HL-60 (cell line): Measurements from ENCODE around the gene GOLGA8S.

Experiments used
- GABPA ChIP-seq: IDR thresholded peaks from 2 replicates; pipeline ENCODE4 v1.6.1; 2012; ENCODE audit warnings: low read depth
- POLR2AphosphoS5 ChIP-seq: IDR thresholded peaks from 2 replicates; pipeline ENCODE4 v1.6.1; 2012; ENCODE audit warnings: low read depth
- TF ChIP-seq, protein P1 (sequence below): IDR thresholded peaks from one replicate; pipeline ENCODE4 v1.5.1; 2011; ENCODE audit warnings: low read length, control low read depth, inconsistent platforms; ENCODE audit not compliant: insufficient read depth
- TF ChIP-seq, protein P2 (sequence below): IDR thresholded peaks from 2 replicates; pipeline ENCODE4 v1.6.1; 2012; ENCODE audit warnings: low read depth; ENCODE audit not compliant: insufficient replicate concordance

DNA sequence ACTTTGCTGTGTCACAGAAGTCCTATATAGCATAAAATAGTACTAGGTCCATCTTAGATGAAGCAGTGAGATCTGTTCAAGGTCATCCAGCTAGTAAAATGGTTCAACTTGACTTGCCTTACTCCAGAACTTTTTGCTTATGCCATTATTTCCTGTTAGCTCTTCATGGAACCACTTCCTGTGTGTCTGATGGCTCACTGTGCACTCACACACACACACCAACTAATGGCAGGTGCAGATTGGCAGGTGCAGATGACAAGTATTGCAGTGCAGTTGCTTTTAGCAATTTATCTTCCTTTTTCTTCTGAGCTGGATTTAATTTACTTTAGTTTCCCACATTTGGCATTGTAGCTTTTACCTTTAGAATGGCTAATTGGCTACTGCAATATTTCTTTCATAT lies 29.8 kb downstream of the GOLGA8S start:
- TF ChIP-seq, protein P1, sequence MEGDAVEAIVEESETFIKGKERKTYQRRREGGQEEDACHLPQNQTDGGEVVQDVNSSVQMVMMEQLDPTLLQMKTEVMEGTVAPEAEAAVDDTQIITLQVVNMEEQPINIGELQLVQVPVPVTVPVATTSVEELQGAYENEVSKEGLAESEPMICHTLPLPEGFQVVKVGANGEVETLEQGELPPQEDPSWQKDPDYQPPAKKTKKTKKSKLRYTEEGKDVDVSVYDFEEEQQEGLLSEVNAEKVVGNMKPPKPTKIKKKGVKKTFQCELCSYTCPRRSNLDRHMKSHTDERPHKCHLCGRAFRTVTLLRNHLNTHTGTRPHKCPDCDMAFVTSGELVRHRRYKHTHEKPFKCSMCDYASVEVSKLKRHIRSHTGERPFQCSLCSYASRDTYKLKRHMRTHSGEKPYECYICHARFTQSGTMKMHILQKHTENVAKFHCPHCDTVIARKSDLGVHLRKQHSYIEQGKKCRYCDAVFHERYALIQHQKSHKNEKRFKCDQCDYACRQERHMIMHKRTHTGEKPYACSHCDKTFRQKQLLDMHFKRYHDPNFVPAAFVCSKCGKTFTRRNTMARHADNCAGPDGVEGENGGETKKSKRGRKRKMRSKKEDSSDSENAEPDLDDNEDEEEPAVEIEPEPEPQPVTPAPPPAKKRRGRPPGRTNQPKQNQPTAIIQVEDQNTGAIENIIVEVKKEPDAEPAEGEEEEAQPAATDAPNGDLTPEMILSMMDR, result no peak
- TF ChIP-seq POLR2AphosphoS5, result no peak
- TF ChIP-seq, protein P2, sequence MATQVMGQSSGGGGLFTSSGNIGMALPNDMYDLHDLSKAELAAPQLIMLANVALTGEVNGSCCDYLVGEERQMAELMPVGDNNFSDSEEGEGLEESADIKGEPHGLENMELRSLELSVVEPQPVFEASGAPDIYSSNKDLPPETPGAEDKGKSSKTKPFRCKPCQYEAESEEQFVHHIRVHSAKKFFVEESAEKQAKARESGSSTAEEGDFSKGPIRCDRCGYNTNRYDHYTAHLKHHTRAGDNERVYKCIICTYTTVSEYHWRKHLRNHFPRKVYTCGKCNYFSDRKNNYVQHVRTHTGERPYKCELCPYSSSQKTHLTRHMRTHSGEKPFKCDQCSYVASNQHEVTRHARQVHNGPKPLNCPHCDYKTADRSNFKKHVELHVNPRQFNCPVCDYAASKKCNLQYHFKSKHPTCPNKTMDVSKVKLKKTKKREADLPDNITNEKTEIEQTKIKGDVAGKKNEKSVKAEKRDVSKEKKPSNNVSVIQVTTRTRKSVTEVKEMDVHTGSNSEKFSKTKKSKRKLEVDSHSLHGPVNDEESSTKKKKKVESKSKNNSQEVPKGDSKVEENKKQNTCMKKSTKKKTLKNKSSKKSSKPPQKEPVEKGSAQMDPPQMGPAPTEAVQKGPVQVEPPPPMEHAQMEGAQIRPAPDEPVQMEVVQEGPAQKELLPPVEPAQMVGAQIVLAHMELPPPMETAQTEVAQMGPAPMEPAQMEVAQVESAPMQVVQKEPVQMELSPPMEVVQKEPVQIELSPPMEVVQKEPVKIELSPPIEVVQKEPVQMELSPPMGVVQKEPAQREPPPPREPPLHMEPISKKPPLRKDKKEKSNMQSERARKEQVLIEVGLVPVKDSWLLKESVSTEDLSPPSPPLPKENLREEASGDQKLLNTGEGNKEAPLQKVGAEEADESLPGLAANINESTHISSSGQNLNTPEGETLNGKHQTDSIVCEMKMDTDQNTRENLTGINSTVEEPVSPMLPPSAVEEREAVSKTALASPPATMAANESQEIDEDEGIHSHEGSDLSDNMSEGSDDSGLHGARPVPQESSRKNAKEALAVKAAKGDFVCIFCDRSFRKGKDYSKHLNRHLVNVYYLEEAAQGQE, result no peak
- TF ChIP-seq GABPA, result no peak
